Hepatocyte (in vitro differentiated cells): ENCODE results near the gene CASQ1. TPM values are rescaled to one million over a fixed set of nuclear protein-coding genes. Genes with fewer than 3 reads are reported as not detected.

Experiments used
- DNase-seq: peaks from one replicate; pipeline ENCODE4 v3.0.0-alpha.2; 2016; ENCODE audit warnings: low spot score
- H2AFZ ChIP-seq: fragments of 200-600 bp; sonication (generic); 2 replicates; pipeline ENCODE4 v1.6.0; 2016; ENCODE audit warnings: antibody characterized with exemption, mild to moderate bottlenecking
- H3K27ac ChIP-seq: fragments of 200-600 bp; sonication (generic); 2 replicates; pipeline ENCODE4 v1.5.1; 2016; ENCODE audit warnings: mild to moderate bottlenecking
- H3K27me3 ChIP-seq: fragments of 200-600 bp; sonication (generic); 2 replicates; pipeline ENCODE4 v1.6.1; 2016
- H3K36me3 ChIP-seq: fragments of 200-600 bp; sonication (generic); replicated peaks from 2 replicates; pipeline ENCODE4 v1.5.1; 2016; ENCODE audit warnings: low read depth; ENCODE audit not compliant: insufficient read depth
- H3K4me1 ChIP-seq: fragments of 200-600 bp; sonication (generic); 2 replicates; pipeline ENCODE4 v1.5.1; 2016; ENCODE audit warnings: mild to moderate bottlenecking, moderate library complexity; ENCODE audit not compliant: insufficient read depth
- H3K4me2 ChIP-seq: fragments of 200-600 bp; sonication (generic); 2 replicates; pipeline ENCODE4 v1.6.0; 2016
- H3K4me3 ChIP-seq: fragments of 200-600 bp; sonication (generic); 2 replicates; pipeline ENCODE4 v1.5.1; 2016; ENCODE audit warnings: mild to moderate bottlenecking
- H3K79me2 ChIP-seq: fragments of 200-600 bp; sonication (generic); 2 replicates; pipeline ENCODE4 v1.6.0; 2017; ENCODE audit warnings: mild to moderate bottlenecking
- H3K9me2 ChIP-seq: fragments of 200-600 bp; sonication (generic); replicated peaks from 2 replicates; pipeline ENCODE4 v1.6.0; 2017; ENCODE audit warnings: mild to moderate bottlenecking; ENCODE audit not compliant: insufficient read depth
- H3K9me3 ChIP-seq: fragments of 200-600 bp; sonication (generic); 2 replicates; pipeline ENCODE4 v1.5.1; 2016; ENCODE audit warnings: low read depth, mild to moderate bottlenecking
- H4K20me1 ChIP-seq: fragments of 200-600 bp; sonication (generic); 2 replicates; pipeline ENCODE4 v1.6.0; 2016; ENCODE audit warnings: mild to moderate bottlenecking; ENCODE audit not compliant: insufficient read depth, poor library complexity, severe bottlenecking
- EZH2 ChIP-seq: fragments of 200-600 bp; sonication (generic); IDR thresholded peaks from 2 replicates; pipeline ENCODE4 v1.6.1; 2016; ENCODE audit warnings: antibody characterized with exemption, mild to moderate bottlenecking, borderline replicate concordance
- EZH2phosphoT487 ChIP-seq: fragments of 200-600 bp; sonication (generic); IDR thresholded peaks from one replicate; pipeline ENCODE4 v1.6.1; 2018; ENCODE audit warnings: antibody characterized with exemption, mild to moderate bottlenecking, low read depth, moderate library complexity; ENCODE audit not compliant: unreplicated experiment, severe bottlenecking
- WGBS: methylation state at CpG from one replicate; pipeline ENCODE4 v1.1.6; 2016; ENCODE audit warnings: low lambda C conversion rate; ENCODE audit errors: missing lambda C conversion rate; 5-methylcytosine and 5-hydroxymethylcytosine counted together
- polyA plus RNA-seq: library from polyadenylated mRNA; unstranded; fragments of >200 nt; fragmentation: Nextera tagmentation; extraction: Ambion mirVana; gene quantifications from 2 replicates; pipeline ENCODE4 v1.2.1, GENCODE V29; 2016
- total RNA-seq: library from RNA; depleted of rRNA; stranded (reverse); fragments of >200 nt; gene quantifications from 2 replicates; pipeline ENCODE4 v1.2.3, GENCODE V29; 2014
- TF ChIP-seq, protein P1 (sequence below): fragments of 200-600 bp; sonication (generic); IDR thresholded peaks from 2 replicates; pipeline ENCODE4 v1.5.1; 2016; ENCODE audit warnings: antibody characterized with exemption, mild to moderate bottlenecking; ENCODE audit not compliant: poor library complexity

CASQ1 gene
- total and polyA plus RNA-seq, 2 experiments from 2014 or later, result 0.51 TPM; not detected in 1

GRCh38 chr1:160221089-160221488 is 30.7 kb downstream of the CASQ1 start:
- H3K4me3 ChIP-seq, result no peak overlapping the region
- no peaks in the 10 kb centered on the region for H3K9me2 ChIP-seq
- H4K20me1 ChIP-seq, result no peaks in the 10 kb centered on the region
- DNase-seq, result no peak
- H3K4me2 ChIP-seq, result no peak overlapping the region
- no peaks in the 10 kb centered on the region for H3K27me3 ChIP-seq
- no peaks in the 10 kb centered on the region for H3K9me3 ChIP-seq
- peaks cover 11% of the 10 kb centered on the region for H3K4me1 ChIP-seq
- H3K79me2 ChIP-seq, result no peaks in the 10 kb centered on the region
- H2AFZ ChIP-seq, result no peak overlapping the region
- TF ChIP-seq EZH2phosphoT487, result no peak
- TF ChIP-seq, protein P1, sequence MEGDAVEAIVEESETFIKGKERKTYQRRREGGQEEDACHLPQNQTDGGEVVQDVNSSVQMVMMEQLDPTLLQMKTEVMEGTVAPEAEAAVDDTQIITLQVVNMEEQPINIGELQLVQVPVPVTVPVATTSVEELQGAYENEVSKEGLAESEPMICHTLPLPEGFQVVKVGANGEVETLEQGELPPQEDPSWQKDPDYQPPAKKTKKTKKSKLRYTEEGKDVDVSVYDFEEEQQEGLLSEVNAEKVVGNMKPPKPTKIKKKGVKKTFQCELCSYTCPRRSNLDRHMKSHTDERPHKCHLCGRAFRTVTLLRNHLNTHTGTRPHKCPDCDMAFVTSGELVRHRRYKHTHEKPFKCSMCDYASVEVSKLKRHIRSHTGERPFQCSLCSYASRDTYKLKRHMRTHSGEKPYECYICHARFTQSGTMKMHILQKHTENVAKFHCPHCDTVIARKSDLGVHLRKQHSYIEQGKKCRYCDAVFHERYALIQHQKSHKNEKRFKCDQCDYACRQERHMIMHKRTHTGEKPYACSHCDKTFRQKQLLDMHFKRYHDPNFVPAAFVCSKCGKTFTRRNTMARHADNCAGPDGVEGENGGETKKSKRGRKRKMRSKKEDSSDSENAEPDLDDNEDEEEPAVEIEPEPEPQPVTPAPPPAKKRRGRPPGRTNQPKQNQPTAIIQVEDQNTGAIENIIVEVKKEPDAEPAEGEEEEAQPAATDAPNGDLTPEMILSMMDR, result no peak
- no peak for TF ChIP-seq EZH2
- peaks cover under 1% of the 10 kb centered on the region for H3K36me3 ChIP-seq
- no peak overlapping the region for H3K27ac ChIP-seq

GRCh38 chr1:160222546-160222945 is 32.2 kb downstream of the CASQ1 start:
- Histone ChIP-seq H3K4me1 (peaks cover 5% of the 10 kb centered on the region), H3K9me3 (no peaks in the 10 kb centered on the region), H3K79me2 (no peaks in the 10 kb centered on the region), H4K20me1 (no peaks in the 10 kb centered on the region), H3K9me2 (no peaks in the 10 kb centered on the region), H3K4me2 (no peak overlapping the region), H2AFZ (no peak overlapping the region), H3K27ac (no peak overlapping the region), H3K27me3 (no peaks in the 10 kb centered on the region), H3K36me3 (no peaks in the 10 kb centered on the region), H3K4me3 (no peak overlapping the region)
- TF ChIP-seq EZH2phosphoT487, result no peak
- no peak for TF ChIP-seq EZH2
- TF ChIP-seq, protein P1, result no peak
- WGBS, result 94% methylated on average over 3 of the region's 3 CpGs
- DNase-seq, result no peak

DNA sequence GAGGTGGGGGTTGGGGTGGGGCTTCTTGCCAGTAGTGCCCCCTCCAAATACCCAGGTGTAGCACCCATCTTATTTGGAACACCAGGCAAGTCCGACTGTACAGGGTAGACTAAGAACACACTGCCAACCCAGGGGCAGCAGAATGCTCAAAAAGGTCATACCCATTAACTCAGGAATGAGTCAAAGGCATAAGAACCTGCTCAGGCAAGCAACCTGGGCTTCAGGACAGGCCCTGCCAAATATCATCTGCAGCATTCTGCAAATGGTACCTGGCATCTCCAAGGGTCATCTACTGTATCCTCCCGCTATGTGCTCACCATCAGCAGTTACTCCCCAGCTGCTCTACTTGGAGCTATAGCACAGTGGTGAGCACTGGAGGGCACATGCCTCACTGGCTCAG is 34.2 kb downstream of the CASQ1 start:
- no peaks in the 10 kb centered on the region for H3K4me1 ChIP-seq
- H3K9me2 ChIP-seq, result no peaks in the 10 kb centered on the region
- H3K27ac ChIP-seq, result no peak overlapping the region
- 100% methylated on average over 2 of the region's 2 CpGs for WGBS
- no peak for DNase-seq
- H2AFZ ChIP-seq, result no peak overlapping the region
- H3K4me3 ChIP-seq, result no peak overlapping the region
- no peaks in the 10 kb centered on the region for H3K79me2 ChIP-seq
- no peaks in the 10 kb centered on the region for H3K27me3 ChIP-seq
- no peaks in the 10 kb centered on the region for H3K36me3 ChIP-seq
- no peaks in the 10 kb centered on the region for H3K9me3 ChIP-seq
- no peak for TF ChIP-seq EZH2phosphoT487
- TF ChIP-seq EZH2, result no peak
- TF ChIP-seq, protein P1, result no peak
- no peaks in the 10 kb centered on the region for H4K20me1 ChIP-seq
- no peak overlapping the region for H3K4me2 ChIP-seq

GRCh38 chr1:160225345-160225744 is 35.0 kb downstream of the CASQ1 start:
- Histone ChIP-seq H3K9me2 (no peaks in the 10 kb centered on the region), H3K79me2 (no peaks in the 10 kb centered on the region), H4K20me1 (no peaks in the 10 kb centered on the region), H3K27ac (no peak overlapping the region), H3K36me3 (no peaks in the 10 kb centered on the region), H3K9me3 (no peaks in the 10 kb centered on the region), H3K4me2 (no peak overlapping the region), H2AFZ (no peak overlapping the region), H3K4me1 (no peaks in the 10 kb centered on the region), H3K4me3 (no peak overlapping the region), H3K27me3 (no peaks in the 10 kb centered on the region)
- WGBS, result 96% methylated on average over 2 of the region's 2 CpGs
- no peak for TF ChIP-seq EZH2phosphoT487
- TF ChIP-seq, protein P1, result no peak
- TF ChIP-seq EZH2, result no peak
- DNase-seq, result no peak
